ENCODE data around the gene CREB3L4.

DNA sequence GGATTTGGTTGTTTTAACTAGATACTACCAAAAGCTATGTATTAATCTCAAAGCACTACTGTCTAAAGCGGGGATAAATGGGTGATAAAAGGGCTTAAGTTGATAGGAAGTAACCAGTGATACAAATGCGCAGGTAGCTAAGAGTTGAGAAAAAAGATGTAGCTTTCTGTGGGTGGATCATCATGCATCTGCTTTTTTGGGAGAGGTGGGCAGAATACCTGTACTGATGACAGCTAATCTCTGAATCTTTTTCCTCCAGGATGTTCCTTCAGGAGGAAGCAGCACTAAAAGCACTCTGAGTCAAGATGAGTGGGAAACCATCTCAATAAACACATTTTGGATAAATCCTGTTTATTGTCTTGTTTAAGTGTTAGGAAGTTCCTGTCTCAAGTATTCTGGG, 24.1 kb downstream of the CREB3L4 start:
- TF ChIP-seq, protein P1, sequence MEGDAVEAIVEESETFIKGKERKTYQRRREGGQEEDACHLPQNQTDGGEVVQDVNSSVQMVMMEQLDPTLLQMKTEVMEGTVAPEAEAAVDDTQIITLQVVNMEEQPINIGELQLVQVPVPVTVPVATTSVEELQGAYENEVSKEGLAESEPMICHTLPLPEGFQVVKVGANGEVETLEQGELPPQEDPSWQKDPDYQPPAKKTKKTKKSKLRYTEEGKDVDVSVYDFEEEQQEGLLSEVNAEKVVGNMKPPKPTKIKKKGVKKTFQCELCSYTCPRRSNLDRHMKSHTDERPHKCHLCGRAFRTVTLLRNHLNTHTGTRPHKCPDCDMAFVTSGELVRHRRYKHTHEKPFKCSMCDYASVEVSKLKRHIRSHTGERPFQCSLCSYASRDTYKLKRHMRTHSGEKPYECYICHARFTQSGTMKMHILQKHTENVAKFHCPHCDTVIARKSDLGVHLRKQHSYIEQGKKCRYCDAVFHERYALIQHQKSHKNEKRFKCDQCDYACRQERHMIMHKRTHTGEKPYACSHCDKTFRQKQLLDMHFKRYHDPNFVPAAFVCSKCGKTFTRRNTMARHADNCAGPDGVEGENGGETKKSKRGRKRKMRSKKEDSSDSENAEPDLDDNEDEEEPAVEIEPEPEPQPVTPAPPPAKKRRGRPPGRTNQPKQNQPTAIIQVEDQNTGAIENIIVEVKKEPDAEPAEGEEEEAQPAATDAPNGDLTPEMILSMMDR (IDR thresholded peaks at IDR 0.05; ENCODE audit: low read depth, low read length) = no peak
- TF ChIP-seq EZH2phosphoT487 (IDR thresholded peaks at IDR 0.05; ENCODE audit: low read depth) = no peak

All from OCI-LY3 (cell line).